Adrenal gland (tissue), 12 donors: ENCODE data around the gene FHIT. TPM values are rescaled to one million over a fixed set of nuclear protein-coding genes. Genes with fewer than 3 reads are reported as not detected.
"Not testable (repeated sequence)": the region's sequence is repeated elsewhere in the genome, so short reads cannot be mapped to it uniquely, and the experiment has no call there.

Experiments used
- DNase-seq, 7 donors: peaks; one replicate each; pipeline ENCODE4 v3.0.0-alpha.2; 2019 to 2020
- H3K27ac ChIP-seq, 5 donors: fragments of 200-600 bp; sonication (generic) in 4 of 5; 1 replicate in 3 of 5; 2 replicates in 2 of 5; pipeline versions ENCODE4 v1.5.1 to v1.8.0; 2016 to 2020; ENCODE audit warnings: mild to moderate bottlenecking in 1 of 5
- H3K27me3 ChIP-seq: fragments of 200-600 bp; 2 replicates; pipeline ENCODE4 v1.8.0; 2021
- H3K36me3 ChIP-seq, 2 donors: fragments of 200-600 bp; replicated peaks in 1 of 2; 1 replicate in 1 of 2; 2 replicates in 1 of 2; pipeline versions ENCODE4 v1.5.1 to v1.8.0; 2018 to 2022
- H3K4me1 ChIP-seq, 2 donors: fragments of 200-600 bp; replicated peaks in 1 of 2; 1 replicate in 1 of 2; 2 replicates in 1 of 2; pipeline versions ENCODE4 v1.5.1 to v1.8.0; 2018 to 2021
- H3K4me3 ChIP-seq, 4 donors: fragments of 200-600 bp; sonication (generic) in 3 of 4; one replicate each; pipeline ENCODE4 v1.5.1; 2016 to 2018
- H3K9me3 ChIP-seq, 3 donors: fragments of 200-600 bp; sonication (generic) in 1 of 3; replicated peaks in 1 of 3; 1 replicate in 2 of 3; 2 replicates in 1 of 3; pipeline versions ENCODE4 v1.5.1 to v1.8.0; 2016 to 2021
- POLR2A ChIP-seq, 2 donors: fragments of 450-650 bp; IDR thresholded peaks; one replicate each; pipeline ENCODE4 v1.6.1; 2017; ENCODE audit warnings: antibody characterized with exemption in 2 of 2, mild to moderate bottlenecking in 2 of 2, moderate library complexity in 1 of 2
- WGBS, 4 donors: extraction: QIAGEN DNeasy Blood & Tissue Kit in 2 of 4; methylation state at CpG; one replicate each; pipeline versions ENCODE4 v1.1.5 to v1.1.7; 2013 to 2017; 5-methylcytosine and 5-hydroxymethylcytosine counted together
- intact Hi-C, 2 donors: fragments of 100-400 bp; cut with DNase I; formaldehyde crosslinking; loops; one replicate each; pipeline versions ENCODE4 v1.14.1 to v1.15.0; 2022 to 2023
- polyA plus RNA-seq, 3 donors: library from polyadenylated mRNA; stranded (reverse); fragments of 200-250 nt in 2 of 3; fragments of 350-450 nt in 1 of 3; fragmentation: Illumina TruSeq in 1 of 3; extraction: RNeasy Lipid Tissue Mini Kit (QIAGEN cat#74804) in 1 of 3; gene quantifications; one replicate each; pipeline ENCODE4 v1.2.3, GENCODE V29; 2013 to 2014
- total RNA-seq, 9 donors: library from RNA; depleted of rRNA in 4 of 9; stranded (reverse); fragments of >200 nt in 4 of 9; fragments of 120-200 nt in 1 of 9; fragmentation: NEBNext Ultra II Directional in 1 of 9; extraction: Animal tissue kit (Norgen Biotek cat#: 25700) in 1 of 9; gene quantifications; one replicate each; pipeline versions ENCODE4 v1.1.0 to v1.2.4, GENCODE V29; 2013 to 2023
- TF ChIP-seq, protein P1 (sequence below), 6 experiments: fragments of 450-650 bp in 4 of 6; fragments of 200-600 bp in 2 of 6; sonication (generic) in 1 of 6; IDR thresholded peaks; 1 replicate in 5 of 6; 2 replicates in 1 of 6; pipeline versions ENCODE4 v1.5.1 to v1.8.0; 2016 to 2021; ENCODE audit warnings: antibody characterized with exemption in 6 of 6, mild to moderate bottlenecking in 2 of 6, moderate library complexity in 1 of 6
- donor health status: healthy with polysubstance abuse.
- donor health status: Bipolar disorder and iron deficiency.
- donor health status: DM: yes; HTN: yes; CAD: no.
- donor health status: DM: no; HTN: no; CAD: no.
- donor health status: DM: no; HTN: no; CAD: no.
- donor health status: DM: yes; HTN: yes; CAD: no.

FHIT gene
- total and polyA plus RNA-seq, 12 donors, result 14.1 to 43.9 (median 28.8) TPM

- Histone ChIP-seq H3K27me3 (no peaks in the 10 kb centered on the region), H3K9me3 (no peaks in the 10 kb centered on the region), H3K36me3 (no peaks in the 10 kb centered on the region), H3K4me3 (no peak overlapping the region), H3K27ac (no peak overlapping the region), H3K4me1 (peaks cover 0 to 6% of the 10 kb centered on the region in 2 donors)
- no peak for DNase-seq
- TF ChIP-seq POLR2A (IDR thresholded peaks at IDR 0.05), result no peak
- TF ChIP-seq, protein P1, sequence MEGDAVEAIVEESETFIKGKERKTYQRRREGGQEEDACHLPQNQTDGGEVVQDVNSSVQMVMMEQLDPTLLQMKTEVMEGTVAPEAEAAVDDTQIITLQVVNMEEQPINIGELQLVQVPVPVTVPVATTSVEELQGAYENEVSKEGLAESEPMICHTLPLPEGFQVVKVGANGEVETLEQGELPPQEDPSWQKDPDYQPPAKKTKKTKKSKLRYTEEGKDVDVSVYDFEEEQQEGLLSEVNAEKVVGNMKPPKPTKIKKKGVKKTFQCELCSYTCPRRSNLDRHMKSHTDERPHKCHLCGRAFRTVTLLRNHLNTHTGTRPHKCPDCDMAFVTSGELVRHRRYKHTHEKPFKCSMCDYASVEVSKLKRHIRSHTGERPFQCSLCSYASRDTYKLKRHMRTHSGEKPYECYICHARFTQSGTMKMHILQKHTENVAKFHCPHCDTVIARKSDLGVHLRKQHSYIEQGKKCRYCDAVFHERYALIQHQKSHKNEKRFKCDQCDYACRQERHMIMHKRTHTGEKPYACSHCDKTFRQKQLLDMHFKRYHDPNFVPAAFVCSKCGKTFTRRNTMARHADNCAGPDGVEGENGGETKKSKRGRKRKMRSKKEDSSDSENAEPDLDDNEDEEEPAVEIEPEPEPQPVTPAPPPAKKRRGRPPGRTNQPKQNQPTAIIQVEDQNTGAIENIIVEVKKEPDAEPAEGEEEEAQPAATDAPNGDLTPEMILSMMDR (IDR thresholded peaks at IDR 0.05), result no peak
- 91 to 100% (median 100%) methylated on average over 2 of the region's 2 CpGs for WGBS, 4 donors
- intact Hi-C loops, result no loop called here
Observed at GRCh38 chr3:61031503-61031902, 219.7 kb downstream of the FHIT start.

- no peaks in the 10 kb centered on the region for H3K36me3 ChIP-seq
- no peak for TF ChIP-seq POLR2A (IDR thresholded peaks at IDR 0.05)
- TF ChIP-seq, protein P1 (IDR thresholded peaks at IDR 0.05), result no peak
- H3K9me3 ChIP-seq, result no peaks in the 10 kb centered on the region
- H3K27me3 ChIP-seq, result no peaks in the 10 kb centered on the region
- intact Hi-C loops, result no loop called here
- H3K4me1 ChIP-seq, result peaks cover 0 to 6% of the 10 kb centered on the region in 2 donors
- no peak overlapping the region for H3K4me3 ChIP-seq
- 76 to 82% (median 78%) methylated on average over 4 of the region's 4 CpGs for WGBS, 4 donors
- no peak overlapping the region for H3K27ac ChIP-seq
- DNase-seq, result no peak
Observed at GRCh38 chr3:61030469-61031035, 220.7 kb downstream of the FHIT start.

DNA sequence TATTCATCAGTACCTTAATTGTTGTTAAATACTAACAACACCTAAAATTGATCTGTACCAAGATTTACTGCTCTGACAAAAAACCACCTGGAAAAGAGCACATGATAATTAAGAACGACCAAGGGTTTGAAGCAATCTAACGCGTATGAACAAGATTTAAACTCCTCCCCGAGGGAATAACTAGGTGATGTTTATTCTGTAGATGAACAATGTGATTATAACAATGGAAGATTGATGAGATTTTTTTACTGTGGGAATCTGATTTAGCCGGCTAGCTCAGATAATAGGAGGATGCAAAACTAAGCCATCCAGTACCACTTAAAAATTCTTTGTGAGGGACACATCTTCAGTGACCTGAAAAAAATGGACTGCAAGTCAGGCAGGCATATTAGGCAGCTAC is 222.1 kb downstream of the FHIT start:
- TF ChIP-seq POLR2A (IDR thresholded peaks at IDR 0.05), result no peak
- TF ChIP-seq, protein P1 (IDR thresholded peaks at IDR 0.05), result no peak

DNA sequence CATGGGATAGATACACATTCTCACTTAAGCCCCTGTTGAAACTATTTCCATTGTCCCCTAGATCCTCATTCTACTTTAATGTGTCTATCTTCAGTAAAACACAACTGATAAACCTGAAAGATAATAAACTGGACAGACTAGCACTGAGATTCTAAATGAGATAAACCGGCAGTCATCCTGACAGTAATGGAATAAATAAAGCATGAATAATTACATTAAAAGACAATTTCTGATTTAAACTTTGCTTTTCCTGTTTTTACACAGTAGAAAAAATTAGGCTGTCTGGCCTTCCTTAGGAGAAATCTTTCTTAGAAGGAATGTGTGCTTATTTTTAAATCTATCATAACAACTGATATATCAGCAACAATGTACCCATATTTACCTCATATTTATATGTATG is 232.4 kb downstream of the FHIT start:
- Histone ChIP-seq H3K27ac (no peak overlapping the region), H3K27me3 (no peaks in the 10 kb centered on the region), H3K4me1 (no peaks in the 10 kb centered on the region), H3K36me3 (no peaks in the 10 kb centered on the region), H3K4me3 (no peak overlapping the region), H3K9me3 (no peaks in the 10 kb centered on the region)
- DNase-seq, result no peak
- intact Hi-C loops, result no loop called here
- no peak for TF ChIP-seq POLR2A (IDR thresholded peaks at IDR 0.05)
- TF ChIP-seq, protein P1 (IDR thresholded peaks at IDR 0.05), result no peak
- WGBS, 4 donors, result 69 to 77% (median 75%) methylated on average over 1 of the region's 1 CpG

More for the DNA sequence above, 222.1 kb downstream of the FHIT start:
- Histone ChIP-seq H3K9me3 (no peaks in the 10 kb centered on the region), H3K36me3 (no peaks in the 10 kb centered on the region), H3K27me3 (no peaks in the 10 kb centered on the region), H3K4me1 (peaks cover 0 to 6% of the 10 kb centered on the region in 2 donors), H3K4me3 (no peak overlapping the region), H3K27ac (no peak overlapping the region)
- 81 to 87% (median 85%) methylated on average over 5 of the region's 5 CpGs for WGBS, 4 donors
- intact Hi-C loops, result no loop called here
- no peak for DNase-seq

DNA sequence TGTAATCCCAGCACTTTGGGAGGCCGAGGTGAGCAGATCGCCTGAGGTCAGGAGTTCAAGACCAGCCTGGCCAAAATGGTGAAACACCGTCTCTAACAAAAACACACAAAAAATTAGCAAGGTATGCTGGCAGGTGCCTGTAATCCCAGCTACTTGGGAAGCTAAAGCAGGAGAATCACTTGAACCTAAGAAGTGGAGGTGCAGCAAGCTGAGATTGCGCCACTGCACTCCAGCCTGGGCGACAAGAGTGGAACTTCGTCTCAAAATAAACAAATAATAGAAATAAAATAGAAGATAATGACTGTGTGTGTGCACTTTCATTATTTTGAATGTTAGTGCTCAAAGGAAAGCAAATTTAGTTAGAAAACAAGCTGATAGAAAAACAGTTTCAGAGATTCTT is 234.2 kb downstream of the FHIT start:
- H3K4me3 ChIP-seq, H3K27me3 ChIP-seq, H3K27ac ChIP-seq, intact Hi-C loops, H3K36me3 ChIP-seq, DNase-seq, H3K4me1 ChIP-seq, H3K9me3 ChIP-seq: not testable (repeated sequence)
- 93 to 98% (median 95%) methylated on average over 6 of the region's 6 CpGs for WGBS, 4 donors
